PC-9 (cell line): ENCODE data around the gene LMBR1.

Experiments
- CTCF ChIP-seq: fragments of 200-600 bp; sonication (generic); conservative IDR thresholded peaks from 2 replicates; pipeline ENCODE4 v1.6.1; 2017; ENCODE audit warnings: mixed run types, antibody characterized with exemption, mild to moderate bottlenecking, moderate library complexity
- EZH2 ChIP-seq: fragments of 200-600 bp; sonication (generic); IDR thresholded peaks from 2 replicates; pipeline ENCODE4 v1.8.0; 2017; ENCODE audit warnings: antibody characterized with exemption, low read depth

- TF ChIP-seq CTCF (no peak), EZH2 (no peak)
Measured at GRCh38 chr7:156661637-156662036, 231.3 kb downstream of the LMBR1 start.
